NCI-H2107 treated with DMSO at 0.1 percent for 48 hours (cell line): ENCODE data around the gene RASAL3.
"Not testable (repeated sequence)": the region's sequence is repeated elsewhere in the genome, so short reads cannot be mapped to it uniquely, and the experiment has no call there.

Experiments
- DNase-seq: peaks from one replicate; lab custom pipeline; 2025; ENCODE audit not compliant: unreplicated experiment; lab: John Stamatoyannopoulos, UW

Gene RASAL3

GRCh38 chr19:15464394-15465385 is at the start of gene RASAL3:
Gene RASAL3, minus strand, starts transcription at chr19:15464544. Its CDS starts 186 bp downstream, at chr19:15464358.
- no peak for DNase-seq

- no peak for DNase-seq
Observed at GRCh38 chr19:15511671-15512424, 47.5 kb upstream of the RASAL3 start.

GRCh38 chr19:15508035-15508710 is 43.8 kb upstream of the RASAL3 start, which contains the start of gene CYP4F22:
Gene CYP4F22, plus strand, starts transcription at chr19:15508525. Its CDS starts 16,812 bp downstream, at chr19:15525337.
- DNase-seq = no peak

DNA sequence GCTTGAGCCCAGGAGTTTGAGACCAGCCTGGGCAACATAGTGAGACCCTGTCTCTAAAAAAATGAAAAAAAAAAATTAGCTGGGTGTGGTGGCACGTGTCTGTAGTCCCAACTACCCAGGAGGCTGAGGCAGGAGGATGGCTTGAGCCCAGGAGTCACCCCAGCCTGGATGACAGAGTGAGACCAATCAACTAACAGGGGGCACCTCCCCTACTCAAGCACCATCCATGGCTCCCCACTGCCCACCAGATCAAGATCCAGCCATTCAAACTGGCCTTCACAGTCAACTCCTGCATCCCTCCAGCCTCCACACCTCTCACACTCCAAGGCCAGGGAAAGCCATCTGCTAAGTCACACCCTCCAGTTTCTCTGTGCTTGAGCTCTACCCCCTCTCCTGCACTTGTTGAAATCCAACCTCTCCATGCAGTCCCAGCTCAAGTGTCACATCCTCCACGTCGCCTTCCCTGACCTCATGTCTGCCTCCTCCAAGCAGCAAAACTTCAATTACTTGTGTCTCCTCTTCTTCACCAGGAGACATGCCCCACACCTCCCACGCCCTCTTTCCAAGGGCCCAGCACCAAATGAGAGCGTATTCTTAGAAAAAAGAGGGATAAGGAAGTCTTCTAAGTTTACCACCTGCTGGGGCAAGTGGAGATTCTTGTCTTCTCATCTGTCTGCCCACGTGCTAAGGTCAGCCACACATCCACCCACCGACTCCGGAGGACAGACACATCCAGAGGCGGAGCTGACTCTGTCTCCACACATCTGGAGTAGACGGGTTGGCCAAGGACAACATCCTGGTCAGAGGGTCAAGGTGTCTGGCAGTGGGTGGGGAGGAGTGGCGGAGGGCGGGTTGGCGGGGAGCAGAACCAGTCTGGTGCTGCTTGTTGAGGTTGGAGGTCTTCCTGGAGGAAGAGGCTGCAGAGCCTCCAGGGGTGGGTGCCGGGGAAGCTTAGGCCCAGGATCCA is 43.0 kb upstream of the RASAL3 start:
- no peak for DNase-seq

DNA sequence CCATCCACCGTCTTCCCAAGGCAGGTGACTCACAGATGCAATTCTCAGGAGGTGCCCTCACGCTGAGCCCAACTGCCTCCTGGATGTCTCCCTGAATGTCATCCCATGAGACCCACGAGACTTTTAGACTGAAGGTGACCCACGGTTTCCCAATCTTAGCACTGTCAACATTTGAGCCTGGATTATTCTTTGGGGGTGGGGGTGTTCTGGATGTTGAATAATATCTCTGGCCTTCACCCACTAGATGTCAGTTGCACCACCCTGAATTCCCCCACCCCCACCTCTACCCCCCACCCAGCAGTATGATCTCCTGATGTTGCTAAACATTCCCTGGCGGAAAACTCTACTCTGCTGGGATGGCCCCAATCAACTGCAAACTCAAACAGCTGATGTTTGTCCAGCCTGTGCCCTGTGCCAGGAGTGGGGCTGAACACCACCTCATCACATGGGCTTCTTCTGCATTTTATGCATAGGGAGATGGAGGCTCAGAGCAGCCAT is 41.8 kb upstream of the RASAL3 start:
- no peak for DNase-seq

- no peak for DNase-seq
Observed at GRCh38 chr19:15502264-15502663, 37.9 kb upstream of the RASAL3 start.

DNA sequence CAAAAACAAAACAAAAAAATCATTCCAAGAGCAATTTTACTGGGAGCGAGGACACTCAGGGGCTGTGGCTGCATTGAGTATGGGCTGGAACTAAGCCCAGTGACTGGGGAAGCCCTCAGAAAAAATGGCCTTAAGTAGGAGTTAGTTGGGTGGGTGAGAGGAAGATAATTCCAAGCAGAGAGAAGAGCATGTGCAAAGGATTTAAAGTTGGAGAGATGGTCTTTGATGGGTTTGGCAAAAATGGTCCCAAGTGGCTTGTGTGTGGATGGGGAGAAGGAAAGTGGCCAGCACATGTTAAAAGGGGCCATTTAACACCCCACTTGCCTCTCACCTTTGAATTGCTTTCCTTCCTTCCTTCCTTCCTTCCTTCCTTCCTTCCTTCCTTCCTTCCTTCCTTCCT is 37.3 kb upstream of the RASAL3 start:
- no peak for DNase-seq

- no peak for DNase-seq
Observed at GRCh38 chr19:15498910-15499309, 34.6 kb upstream of the RASAL3 start.

GRCh38 chr19:15498156-15498858 is 34.0 kb upstream of the RASAL3 start:
- DNase-seq = no peak

DNA sequence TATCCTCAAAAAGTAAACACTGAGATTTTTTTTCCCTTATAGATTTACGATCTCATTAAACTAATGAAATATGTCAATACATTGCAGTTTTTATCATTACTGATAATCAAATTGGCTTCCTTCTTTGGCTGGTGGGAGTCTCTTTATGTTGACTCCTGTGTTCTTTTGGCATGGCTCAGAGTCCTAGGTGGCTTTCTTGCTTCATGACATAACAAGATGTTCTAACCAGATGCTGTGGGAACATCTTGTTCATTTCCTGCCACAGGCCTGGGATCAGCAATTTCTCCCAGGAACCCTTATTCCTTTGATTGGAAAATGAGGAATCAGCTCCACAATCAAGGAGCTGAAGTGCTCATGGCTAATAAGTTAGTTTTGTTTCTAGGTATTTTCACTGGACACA is 30.8 kb upstream of the RASAL3 start:
- DNase-seq = no peak

DNA sequence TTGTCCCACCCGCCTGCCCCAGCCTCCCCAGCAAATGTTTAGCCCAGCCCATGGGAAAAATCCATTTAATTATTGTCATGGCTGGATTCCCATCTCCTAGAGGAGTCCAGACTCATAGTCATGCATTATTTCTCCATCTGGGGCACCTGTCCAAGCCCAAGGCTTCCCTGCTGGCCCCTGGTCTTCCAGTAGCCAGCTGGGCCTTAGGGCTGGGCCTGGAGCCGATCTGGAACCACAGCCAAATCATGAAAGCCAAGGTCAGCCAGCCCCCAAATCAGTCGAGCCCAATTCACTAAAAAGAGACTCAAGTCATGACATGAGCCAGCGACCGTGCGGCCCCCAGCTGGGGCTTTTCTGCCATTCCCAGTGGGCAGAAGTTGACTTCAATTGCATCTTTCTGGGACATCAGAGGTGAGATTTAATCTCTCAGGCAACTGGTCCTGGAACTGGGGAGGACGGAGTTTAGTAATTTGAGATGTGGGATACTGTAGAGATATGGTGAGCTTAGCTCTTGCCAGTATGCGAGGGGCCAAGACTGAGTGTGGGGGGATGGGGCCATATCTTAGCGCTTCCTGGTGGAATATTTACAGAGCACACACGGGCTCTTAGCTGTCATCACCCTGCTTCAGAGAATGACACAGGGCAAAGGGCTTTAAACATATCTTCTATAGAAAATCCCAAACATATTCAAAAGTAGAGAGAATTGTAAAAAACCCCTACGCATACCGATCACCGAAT is 24.3 kb upstream of the RASAL3 start:
- DNase-seq = no peak

- DNase-seq = no peak
Observed at GRCh38 chr19:15487038-15487437, 22.7 kb upstream of the RASAL3 start.

- DNase-seq = not testable (repeated sequence)
Observed at GRCh38 chr19:15485768-15486167, 21.4 kb upstream of the RASAL3 start.

- not testable (repeated sequence) for DNase-seq
Observed at GRCh38 chr19:15480996-15481395, 16.7 kb upstream of the RASAL3 start.

DNA sequence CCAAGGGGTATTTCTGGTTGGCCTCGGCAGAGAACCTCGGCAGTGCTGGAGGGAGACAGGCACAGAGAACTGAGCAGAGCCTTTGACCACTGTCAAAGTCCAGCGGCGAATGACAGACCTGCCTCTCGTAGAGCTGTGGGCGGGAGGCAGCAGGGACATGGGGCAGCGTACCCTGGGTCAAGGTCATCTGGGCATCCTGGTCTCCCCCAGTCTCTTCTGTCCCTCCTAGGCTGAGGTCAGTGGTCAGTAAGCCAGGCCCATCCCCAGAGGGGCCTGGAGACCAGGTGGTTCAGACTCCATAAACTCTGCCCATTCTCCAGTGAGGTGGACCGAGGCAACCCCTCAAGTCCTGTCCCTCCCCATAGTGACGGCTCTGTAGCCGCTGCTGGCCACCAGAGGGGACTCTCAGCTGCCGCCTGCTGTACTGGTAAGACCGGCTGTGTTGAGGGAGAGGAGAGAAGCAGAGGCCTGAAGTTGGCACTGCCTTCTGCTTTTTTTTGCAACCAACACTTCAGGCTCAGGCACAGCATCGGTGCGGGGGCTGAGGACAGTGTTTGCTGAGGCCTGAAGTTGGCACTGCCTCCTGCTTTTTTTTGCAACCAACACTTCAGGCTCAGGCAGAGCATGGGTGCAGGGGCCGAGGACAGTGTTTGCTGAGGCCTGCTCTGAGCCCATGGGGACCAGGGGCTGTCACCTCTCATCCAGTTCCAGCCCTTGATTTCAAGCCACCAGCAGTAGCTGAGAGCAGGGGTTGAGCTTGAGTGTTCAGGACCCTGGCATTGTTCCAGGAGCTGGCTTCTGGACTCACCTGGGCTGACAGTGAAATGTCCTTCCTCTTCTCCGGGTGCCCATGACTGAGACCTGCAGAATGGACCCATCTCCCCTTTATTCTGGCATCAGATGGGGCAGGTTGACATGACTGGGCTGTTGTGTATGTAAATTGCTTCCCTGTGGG is 15.3 kb upstream of the RASAL3 start, which contains the start of gene PGLYRP2:
Gene PGLYRP2, minus strand, starts transcription at position 111 of the 955 bp plus-strand sequence. CDS start 130 bp downstream, outside the sequence.
- no peak for DNase-seq

GRCh38 chr19:15476325-15476724 is 12.0 kb upstream of the RASAL3 start:
- DNase-seq = no peak

DNA sequence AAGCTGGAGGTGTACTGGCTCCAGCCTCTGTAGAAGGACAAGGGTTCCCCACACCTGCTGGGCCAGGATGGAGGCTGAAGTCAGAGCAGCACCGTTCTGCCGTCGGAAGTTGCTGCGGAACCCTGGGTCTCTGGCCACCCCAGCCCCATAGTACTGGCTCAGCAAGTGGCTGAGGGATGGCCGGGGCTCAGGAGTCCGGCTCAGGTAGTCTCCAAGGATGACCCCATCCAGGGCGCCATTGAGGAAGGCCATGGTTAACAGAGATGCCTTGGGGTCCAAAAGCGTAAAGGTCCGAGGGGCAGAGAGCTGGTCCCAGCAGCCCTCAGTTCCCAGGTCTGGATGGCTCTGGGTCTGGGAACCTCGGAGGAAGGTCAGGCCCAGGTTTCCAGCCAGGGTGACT is 11.3 kb upstream of the RASAL3 start:
- DNase-seq = no peak
